K562 (cell line): ENCODE measurements around the gene FAM114A1. TPM values are rescaled to one million over a fixed set of nuclear protein-coding genes. Genes with fewer than 3 reads are reported as not detected.

Experiments used
- ARID1B ChIP-seq: fragments of 450-650 bp; IDR thresholded peaks from 2 replicates; pipeline ENCODE4 v1.6.1; 2016; ENCODE audit warnings: antibody characterized with exemption, mild to moderate bottlenecking, inconsistent platforms
- CTBP1 ChIP-seq: fragments of 450-650 bp; IDR thresholded peaks from 2 replicates; pipeline ENCODE4 v1.6.1; 2016; ENCODE audit warnings: borderline replicate concordance
- HMG20B ChIP-seq: fragments of 250-450 bp; sonication (Bioruptor Pico); IDR thresholded peaks from 2 replicates; pipeline ENCODE4 v1.5.0; 2021; ENCODE audit warnings: mild to moderate bottlenecking
- JUND ChIP-seq, 2 experiments: IDR thresholded peaks; 2 replicates in 1 of 2; 3 replicates in 1 of 2; pipeline ENCODE4 v1.6.1; 2011; ENCODE audit warnings: borderline replicate concordance in 2 of 2, low read depth in 2 of 2, low read length in 2 of 2, improper control_type of control experiment in 1 of 2, missing biosample characterization in 1 of 2, missing genetic modification characterization in 1 of 2, missing genetic modification reagents in 1 of 2
- MAFG ChIP-seq: fragments of 450-650 bp; conservative IDR thresholded peaks from 2 replicates; pipeline ENCODE4 v1.6.1; 2016; ENCODE audit warnings: missing genetic modification characterization, missing compliant biosample characterization
- NFIC ChIP-seq: fragments of 450-650 bp; IDR thresholded peaks from 2 replicates; pipeline ENCODE4 v1.6.1; 2017; ENCODE audit warnings: mild to moderate bottlenecking, inconsistent platforms
- SMAD1 ChIP-seq: fragments of 150-350 bp; IDR thresholded peaks from 2 replicates; pipeline ENCODE4 v1.6.1; 2014; ENCODE audit warnings: low read length, low read depth; ENCODE audit not compliant: partially characterized antibody
- SMARCC2 ChIP-seq: fragments of 450-650 bp; IDR thresholded peaks from 2 replicates; pipeline ENCODE4 v1.6.1; 2017; ENCODE audit warnings: antibody characterized with exemption, moderate library complexity, mild to moderate bottlenecking, low read depth
- SMARCE1 ChIP-seq: fragments of 450-650 bp; IDR thresholded peaks from 2 replicates; pipeline ENCODE4 v1.7.1; 2016; ENCODE audit warnings: mild to moderate bottlenecking
- SOX6 ChIP-seq: fragments of 450-650 bp; IDR thresholded peaks from 2 replicates; pipeline ENCODE4 v1.6.1; 2014; ENCODE audit warnings: mild to moderate bottlenecking
- ZEB2 ChIP-seq: fragments of 450-650 bp; IDR thresholded peaks from 2 replicates; pipeline ENCODE4 v1.6.1; 2016
- ZFP30 ChIP-seq: fragments of 250-450 bp; sonication (Bioruptor Pico); IDR thresholded peaks from 2 replicates; pipeline ENCODE4 v1.8.0; 2022; ENCODE audit warnings: moderate library complexity, mild to moderate bottlenecking, inconsistent platforms, borderline replicate concordance
- polyA plus RNA-seq, 8 experiments: library from polyadenylated mRNA; depleted of rRNA in 4 of 8; stranded (reverse) in 5 of 8; unstranded in 3 of 8; fragments of >200 nt; fragmentation: Nextera tagmentation in 2 of 8; fragmentation: Illumina TruSeq in 1 of 8; extraction: Ambion mirVana in 2 of 8; extraction: Trizol in 1 of 8; gene quantifications; 2 replicates each; pipeline versions ENCODE4 v1.2.1 to v1.2.3, GENCODE V29; 2011 to 2014; ENCODE audit warnings: inconsistent platforms in 1 of 8, missing spikeins in 1 of 8
- total RNA-seq, 7 experiments: library from RNA; depleted of rRNA in 6 of 7; stranded (reverse); fragments of >200 nt in 6 of 7; fragmentation: Illumina TruSeq in 2 of 7; extraction: Trizol in 2 of 7; gene quantifications; 2 replicates each; pipeline versions ENCODE4 v1.2.1 to v1.2.3, GENCODE V29; 2011 to 2021; ENCODE audit warnings: low replicate concordance in 1 of 7
- TF ChIP-seq, protein P1 (sequence below): sonication (generic); formaldehyde crosslinking; IDR thresholded peaks from 2 replicates; pipeline ENCODE4 v1.4.0; 2020; ENCODE audit warnings: mild to moderate bottlenecking, missing genetic modification reagents
- TF ChIP-seq, protein P2 (sequence below): sonication (generic); IDR thresholded peaks from 2 replicates; pipeline ENCODE4 v1.6.1; 2016
- TF ChIP-seq, protein P3 (sequence below), 2 experiments: fragments of 450-650 bp; IDR thresholded peaks; 2 replicates each; pipeline ENCODE4 v1.6.1; 2018; ENCODE audit warnings: mild to moderate bottlenecking in 2 of 2, low read depth in 1 of 2; ENCODE audit not compliant: partially characterized antibody in 2 of 2
- TF ChIP-seq, protein P4 (sequence below): fragments of 450-650 bp; IDR thresholded peaks from 2 replicates; pipeline ENCODE4 v1.6.1; 2017; ENCODE audit warnings: antibody characterized with exemption, mild to moderate bottlenecking

Gene FAM114A1
- total and polyA plus RNA-seq, 9 of the 15 experiments (the other 6 are each of a cell fraction or from before 2014, with no cell fraction given), result 1.8 to 12.0 (median 4.3) TPM

DNA sequence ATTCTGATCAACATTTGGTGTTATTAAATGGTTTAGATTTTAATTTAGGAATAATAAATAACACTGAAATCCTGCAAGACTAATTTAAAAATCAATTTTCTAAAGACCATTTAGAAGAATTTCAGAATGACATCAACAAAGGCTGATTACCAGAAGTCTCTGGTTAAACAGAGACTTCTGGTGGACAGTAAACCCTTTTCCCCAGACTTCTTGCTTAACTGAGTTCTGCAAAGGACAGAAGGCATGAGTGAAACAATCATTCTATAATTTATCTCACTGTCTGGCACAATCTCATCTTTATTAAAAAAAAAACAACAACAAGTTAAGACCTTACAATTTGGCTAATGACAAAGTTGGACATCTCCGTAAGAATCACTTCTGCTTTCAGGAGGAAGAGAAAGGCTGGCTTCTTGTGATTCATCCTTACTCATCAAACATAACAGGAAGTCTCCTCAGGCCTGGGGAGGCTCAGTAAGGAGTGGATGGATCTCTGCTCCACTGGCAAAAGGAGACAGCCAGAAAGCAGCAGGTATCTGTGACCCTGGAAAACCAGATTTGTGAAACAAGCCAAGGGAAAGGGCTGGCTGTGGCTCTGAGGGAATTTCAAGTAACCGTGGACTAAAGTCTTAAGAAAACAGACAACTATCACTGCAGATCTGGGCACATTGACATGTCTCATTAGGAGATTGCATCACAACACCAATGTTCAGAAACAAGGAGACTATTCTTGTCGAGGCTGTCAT is 10.1 kb upstream of the FAM114A1 start (continued):
- no peak for TF ChIP-seq ZFP30 (CRISPR knock-in tag)
- TF ChIP-seq, protein P1, sequence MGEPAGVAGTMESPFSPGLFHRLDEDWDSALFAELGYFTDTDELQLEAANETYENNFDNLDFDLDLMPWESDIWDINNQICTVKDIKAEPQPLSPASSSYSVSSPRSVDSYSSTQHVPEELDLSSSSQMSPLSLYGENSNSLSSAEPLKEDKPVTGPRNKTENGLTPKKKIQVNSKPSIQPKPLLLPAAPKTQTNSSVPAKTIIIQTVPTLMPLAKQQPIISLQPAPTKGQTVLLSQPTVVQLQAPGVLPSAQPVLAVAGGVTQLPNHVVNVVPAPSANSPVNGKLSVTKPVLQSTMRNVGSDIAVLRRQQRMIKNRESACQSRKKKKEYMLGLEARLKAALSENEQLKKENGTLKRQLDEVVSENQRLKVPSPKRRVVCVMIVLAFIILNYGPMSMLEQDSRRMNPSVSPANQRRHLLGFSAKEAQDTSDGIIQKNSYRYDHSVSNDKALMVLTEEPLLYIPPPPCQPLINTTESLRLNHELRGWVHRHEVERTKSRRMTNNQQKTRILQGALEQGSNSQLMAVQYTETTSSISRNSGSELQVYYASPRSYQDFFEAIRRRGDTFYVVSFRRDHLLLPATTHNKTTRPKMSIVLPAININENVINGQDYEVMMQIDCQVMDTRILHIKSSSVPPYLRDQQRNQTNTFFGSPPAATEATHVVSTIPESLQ (CRISPR knock-in tag), result no peak
- TF ChIP-seq, protein P2, sequence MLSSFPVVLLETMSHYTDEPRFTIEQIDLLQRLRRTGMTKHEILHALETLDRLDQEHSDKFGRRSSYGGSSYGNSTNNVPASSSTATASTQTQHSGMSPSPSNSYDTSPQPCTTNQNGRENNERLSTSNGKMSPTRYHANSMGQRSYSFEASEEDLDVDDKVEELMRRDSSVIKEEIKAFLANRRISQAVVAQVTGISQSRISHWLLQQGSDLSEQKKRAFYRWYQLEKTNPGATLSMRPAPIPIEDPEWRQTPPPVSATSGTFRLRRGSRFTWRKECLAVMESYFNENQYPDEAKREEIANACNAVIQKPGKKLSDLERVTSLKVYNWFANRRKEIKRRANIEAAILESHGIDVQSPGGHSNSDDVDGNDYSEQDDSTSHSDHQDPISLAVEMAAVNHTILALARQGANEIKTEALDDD, result peak; percentile 32; the same call in 1 of the 2 replicates
- TF ChIP-seq SMAD1, result no peak
- peak; percentile 45; the same call in 1 of the 2 replicates for TF ChIP-seq SOX6
- TF ChIP-seq, protein P3, sequence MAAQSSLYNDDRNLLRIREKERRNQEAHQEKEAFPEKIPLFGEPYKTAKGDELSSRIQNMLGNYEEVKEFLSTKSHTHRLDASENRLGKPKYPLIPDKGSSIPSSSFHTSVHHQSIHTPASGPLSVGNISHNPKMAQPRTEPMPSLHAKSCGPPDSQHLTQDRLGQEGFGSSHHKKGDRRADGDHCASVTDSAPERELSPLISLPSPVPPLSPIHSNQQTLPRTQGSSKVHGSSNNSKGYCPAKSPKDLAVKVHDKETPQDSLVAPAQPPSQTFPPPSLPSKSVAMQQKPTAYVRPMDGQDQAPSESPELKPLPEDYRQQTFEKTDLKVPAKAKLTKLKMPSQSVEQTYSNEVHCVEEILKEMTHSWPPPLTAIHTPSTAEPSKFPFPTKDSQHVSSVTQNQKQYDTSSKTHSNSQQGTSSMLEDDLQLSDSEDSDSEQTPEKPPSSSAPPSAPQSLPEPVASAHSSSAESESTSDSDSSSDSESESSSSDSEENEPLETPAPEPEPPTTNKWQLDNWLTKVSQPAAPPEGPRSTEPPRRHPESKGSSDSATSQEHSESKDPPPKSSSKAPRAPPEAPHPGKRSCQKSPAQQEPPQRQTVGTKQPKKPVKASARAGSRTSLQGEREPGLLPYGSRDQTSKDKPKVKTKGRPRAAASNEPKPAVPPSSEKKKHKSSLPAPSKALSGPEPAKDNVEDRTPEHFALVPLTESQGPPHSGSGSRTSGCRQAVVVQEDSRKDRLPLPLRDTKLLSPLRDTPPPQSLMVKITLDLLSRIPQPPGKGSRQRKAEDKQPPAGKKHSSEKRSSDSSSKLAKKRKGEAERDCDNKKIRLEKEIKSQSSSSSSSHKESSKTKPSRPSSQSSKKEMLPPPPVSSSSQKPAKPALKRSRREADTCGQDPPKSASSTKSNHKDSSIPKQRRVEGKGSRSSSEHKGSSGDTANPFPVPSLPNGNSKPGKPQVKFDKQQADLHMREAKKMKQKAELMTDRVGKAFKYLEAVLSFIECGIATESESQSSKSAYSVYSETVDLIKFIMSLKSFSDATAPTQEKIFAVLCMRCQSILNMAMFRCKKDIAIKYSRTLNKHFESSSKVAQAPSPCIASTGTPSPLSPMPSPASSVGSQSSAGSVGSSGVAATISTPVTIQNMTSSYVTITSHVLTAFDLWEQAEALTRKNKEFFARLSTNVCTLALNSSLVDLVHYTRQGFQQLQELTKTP (IDR thresholded peaks at IDR 0.05; ENCODE audit: low read depth in 1 of 2, partially characterized antibody in 2 of 2), result peak in 1 of 2 experiments; percentile 29
- TF ChIP-seq SMARCC2, result peak; percentile 90
- peak; percentile 86 for TF ChIP-seq CTBP1
- TF ChIP-seq SMARCE1, result peak; percentile 96
- TF ChIP-seq ZEB2, result peak; percentile 51; the same call in 1 of the 2 replicates
- no peak for TF ChIP-seq HMG20B (CRISPR knock-in tag)
- TF ChIP-seq MAFG (tag), result no peak
- TF ChIP-seq, protein P4, sequence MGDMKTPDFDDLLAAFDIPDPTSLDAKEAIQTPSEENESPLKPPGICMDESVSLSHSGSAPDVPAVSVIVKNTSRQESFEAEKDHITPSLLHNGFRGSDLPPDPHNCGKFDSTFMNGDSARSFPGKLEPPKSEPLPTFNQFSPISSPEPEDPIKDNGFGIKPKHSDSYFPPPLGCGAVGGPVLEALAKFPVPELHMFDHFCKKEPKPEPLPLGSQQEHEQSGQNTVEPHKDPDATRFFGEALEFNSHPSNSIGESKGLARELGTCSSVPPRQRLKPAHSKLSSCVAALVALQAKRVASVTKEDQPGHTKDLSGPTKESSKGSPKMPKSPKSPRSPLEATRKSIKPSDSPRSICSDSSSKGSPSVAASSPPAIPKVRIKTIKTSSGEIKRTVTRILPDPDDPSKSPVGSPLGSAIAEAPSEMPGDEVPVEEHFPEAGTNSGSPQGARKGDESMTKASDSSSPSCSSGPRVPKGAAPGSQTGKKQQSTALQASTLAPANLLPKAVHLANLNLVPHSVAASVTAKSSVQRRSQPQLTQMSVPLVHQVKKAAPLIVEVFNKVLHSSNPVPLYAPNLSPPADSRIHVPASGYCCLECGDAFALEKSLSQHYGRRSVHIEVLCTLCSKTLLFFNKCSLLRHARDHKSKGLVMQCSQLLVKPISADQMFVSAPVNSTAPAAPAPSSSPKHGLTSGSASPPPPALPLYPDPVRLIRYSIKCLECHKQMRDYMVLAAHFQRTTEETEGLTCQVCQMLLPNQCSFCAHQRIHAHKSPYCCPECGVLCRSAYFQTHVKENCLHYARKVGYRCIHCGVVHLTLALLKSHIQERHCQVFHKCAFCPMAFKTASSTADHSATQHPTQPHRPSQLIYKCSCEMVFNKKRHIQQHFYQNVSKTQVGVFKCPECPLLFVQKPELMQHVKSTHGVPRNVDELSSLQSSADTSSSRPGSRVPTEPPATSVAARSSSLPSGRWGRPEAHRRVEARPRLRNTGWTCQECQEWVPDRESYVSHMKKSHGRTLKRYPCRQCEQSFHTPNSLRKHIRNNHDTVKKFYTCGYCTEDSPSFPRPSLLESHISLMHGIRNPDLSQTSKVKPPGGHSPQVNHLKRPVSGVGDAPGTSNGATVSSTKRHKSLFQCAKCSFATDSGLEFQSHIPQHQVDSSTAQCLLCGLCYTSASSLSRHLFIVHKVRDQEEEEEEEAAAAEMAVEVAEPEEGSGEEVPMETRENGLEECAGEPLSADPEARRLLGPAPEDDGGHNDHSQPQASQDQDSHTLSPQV, result 0 out of 2 replicates have a peak, but pooled peaks have one; percentile 35
- TF ChIP-seq ARID1B, result peak; percentile 84
- peak; percentile 89 for TF ChIP-seq JUND (IDR thresholded peaks at IDR 0.05; ENCODE audit: borderline replicate concordance, low read depth, low read length)
- TF ChIP-seq JUND (tag; IDR thresholded peaks at IDR 0.05; ENCODE audit: borderline replicate concordance, low read depth, low read length), result peak; percentile 81; the same call in 2 of the 3 replicates
- TF ChIP-seq NFIC, result no peak
